GM21423 (cell line): Measurements from ENCODE around the gene RALGPS2.

Source experiments
- ATAC-seq: cut with Tn5 transposase; IDR thresholded peaks from one replicate; pipeline ENCODE4 v1.9.1; 2021; ENCODE audit warnings: mild to moderate bottlenecking, moderate library complexity; ENCODE audit not compliant: unreplicated experiment

Gene RALGPS2

GRCh38 chr1:178916448-178917174 is 191.6 kb downstream of the RALGPS2 start:
- ATAC-seq, result peak; percentile 46

- ATAC-seq, result no peak
Measured at GRCh38 chr1:178918308-178918707, 193.3 kb downstream of the RALGPS2 start.

GRCh38 chr1:178918955-178919354 is 193.9 kb downstream of the RALGPS2 start:
- no peak for ATAC-seq

- no peak for ATAC-seq
Measured at GRCh38 chr1:178919581-178919980, 194.5 kb downstream of the RALGPS2 start.

GRCh38 chr1:178921499-178921898 is 196.5 kb downstream of the RALGPS2 start:
- peak; percentile 70 for ATAC-seq

GRCh38 chr1:178923512-178923911 is 198.5 kb downstream of the RALGPS2 start:
- no peak for ATAC-seq

GRCh38 chr1:178926046-178926445 is 201.0 kb downstream of the RALGPS2 start:
- no peak for ATAC-seq

- ATAC-seq, result no peak
Measured at GRCh38 chr1:178927003-178927402, 202.0 kb downstream of the RALGPS2 start.

- no peak for ATAC-seq
Measured at GRCh38 chr1:178928041-178928440, 203.0 kb downstream of the RALGPS2 start.

- no peak for ATAC-seq
Measured at GRCh38 chr1:178928976-178929375, 203.9 kb downstream of the RALGPS2 start.

GRCh38 chr1:178931858-178932551 is 207.0 kb downstream of the RALGPS2 start:
- ATAC-seq, result no peak

- no peak for ATAC-seq
Measured at GRCh38 chr1:178932552-178932906, 207.5 kb downstream of the RALGPS2 start.

GRCh38 chr1:178933105-178933561 is 208.1 kb downstream of the RALGPS2 start:
- no peak for ATAC-seq

GRCh38 chr1:178933709-178934490 is 208.9 kb downstream of the RALGPS2 start:
- no peak for ATAC-seq

- ATAC-seq, result no peak
Measured at GRCh38 chr1:178934546-178934945, 209.5 kb downstream of the RALGPS2 start.

- no peak for ATAC-seq
Measured at GRCh38 chr1:178935610-178936009, 210.6 kb downstream of the RALGPS2 start.

- no peak for ATAC-seq
Measured at GRCh38 chr1:178937695-178938094, 212.7 kb downstream of the RALGPS2 start.

GRCh38 chr1:178938101-178938958 is 213.3 kb downstream of the RALGPS2 start:
- no peak for ATAC-seq

GRCh38 chr1:178938959-178939317 is 213.9 kb downstream of the RALGPS2 start:
- no peak for ATAC-seq

GRCh38 chr1:178939338-178940067 is 214.5 kb downstream of the RALGPS2 start:
- no peak for ATAC-seq
